OCI-LY3 (cell line): ENCODE results near the gene MARVELD3.

Source experiments
- H2AFZ ChIP-seq: fragments of 200-600, 300-600 bp; shearing (Covaris generic); 2 replicates; pipeline ENCODE4 v1.6.0; 2014; ENCODE audit warnings: antibody characterized with exemption, low read depth, low read length
- H3K27ac ChIP-seq: fragments of 200-600, 300-600 bp; sonication (generic); 2 replicates; pipeline ENCODE4 v1.5.1; 2014; ENCODE audit warnings: mild to moderate bottlenecking, low read length, moderate library complexity, mixed read lengths
- H3K27me3 ChIP-seq: fragments of 200-600, 300-600 bp; sonication (generic); 2 replicates; pipeline ENCODE4 v1.6.1; 2014; ENCODE audit warnings: low read depth, low read length, mixed read lengths
- H3K36me3 ChIP-seq: fragments of 200-600, 300-600 bp; sonication (generic); replicated peaks from 2 replicates; pipeline ENCODE3; 2014; ENCODE audit warnings: low read depth, low read length, mixed read lengths
- H3K4me1 ChIP-seq: fragments of 300-600, 200-600 bp; sonication (generic); 2 replicates; pipeline ENCODE4 v1.6.1; 2014; ENCODE audit warnings: low read length, mixed read lengths
- H3K4me2 ChIP-seq: fragments of 200-600, 300-600 bp; sonication (generic); 2 replicates; pipeline ENCODE4 v1.6.1; 2014; ENCODE audit warnings: low read length, mixed read lengths
- H3K4me3 ChIP-seq: fragments of 300-600, 200-600 bp; sonication (generic); 2 replicates; pipeline ENCODE4 v1.5.1; 2014; ENCODE audit warnings: antibody characterized with exemption, mild to moderate bottlenecking, low read length, moderate library complexity
- H3K79me2 ChIP-seq: fragments of 300-600, 200-600 bp; shearing (Covaris generic); 2 replicates; pipeline ENCODE4 v1.6.1; 2014; ENCODE audit warnings: mild to moderate bottlenecking, low read length, mixed read lengths
- H3K9ac ChIP-seq: fragments of 300-600, 200-600 bp; shearing (Covaris generic); 2 replicates; pipeline ENCODE4 v1.6.0; 2014; ENCODE audit warnings: mild to moderate bottlenecking, low read length, moderate library complexity
- H3K9me3 ChIP-seq: fragments of 200-600, 300-600 bp; shearing (Covaris generic); 2 replicates; pipeline ENCODE4 v1.6.1; 2014; ENCODE audit warnings: low read length, mixed read lengths; ENCODE audit not compliant: insufficient read depth
- H4K20me1 ChIP-seq: fragments of 200-600, 300-600 bp; sonication (generic); 2 replicates; pipeline ENCODE4 v1.6.1; 2016; ENCODE audit warnings: low read length, mixed read lengths; ENCODE audit not compliant: insufficient read depth
- CTCF ChIP-seq: fragments of 200-600, 300-600 bp; sonication (generic); IDR thresholded peaks from 2 replicates; pipeline ENCODE4 v1.5.1; 2014; ENCODE audit warnings: antibody characterized with exemption, low read length, low read depth
- EZH2phosphoT487 ChIP-seq: fragments of 200-600 bp; shearing (Covaris generic); IDR thresholded peaks from 2 replicates; pipeline ENCODE4 v1.6.1; 2018; ENCODE audit warnings: antibody characterized with exemption, mixed run types, low read depth

The MARVELD3 gene

DNA sequence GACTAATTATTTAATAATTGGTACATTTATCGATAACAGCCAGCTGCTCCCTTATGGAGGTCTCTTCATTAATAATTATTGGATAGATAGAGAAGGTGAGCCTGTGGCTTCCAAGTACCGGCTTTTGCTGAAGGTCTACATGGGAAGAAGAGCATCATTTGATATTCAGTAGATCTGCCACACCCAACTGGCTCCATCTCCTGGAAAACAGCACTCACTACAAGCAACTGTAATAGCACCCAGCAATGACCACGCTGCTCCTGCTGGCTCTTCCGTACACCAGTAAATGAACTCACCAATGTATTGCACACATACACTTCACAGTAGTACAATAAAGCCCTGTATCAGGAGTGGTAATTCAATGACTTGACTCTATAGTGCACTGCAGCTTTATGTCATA, 19.5 kb downstream of the MARVELD3 start:
- peaks cover 3% of the 10 kb centered on the region for H3K36me3 ChIP-seq
- H3K4me3 ChIP-seq = no peak overlapping the region
- no peaks in the 10 kb centered on the region for H4K20me1 ChIP-seq
- H3K79me2 ChIP-seq = no peaks in the 10 kb centered on the region
- H3K4me2 ChIP-seq = no peak overlapping the region
- no peak overlapping the region for H3K9ac ChIP-seq
- no peaks in the 10 kb centered on the region for H3K27me3 ChIP-seq
- no peaks in the 10 kb centered on the region for H3K4me1 ChIP-seq
- TF ChIP-seq CTCF (peak; percentile 64), EZH2phosphoT487 (no peak)
- no peak overlapping the region for H3K27ac ChIP-seq
- no peak overlapping the region for H2AFZ ChIP-seq
- no peaks in the 10 kb centered on the region for H3K9me3 ChIP-seq

- Histone ChIP-seq H2AFZ (no peak overlapping the region), H3K27ac (no peak overlapping the region), H3K27me3 (no peaks in the 10 kb centered on the region), H3K4me1 (no peaks in the 10 kb centered on the region), H3K4me3 (no peak overlapping the region), H3K9me3 (no peaks in the 10 kb centered on the region), H3K36me3 (peaks cover 3% of the 10 kb centered on the region), H3K79me2 (no peaks in the 10 kb centered on the region), H3K4me2 (no peak overlapping the region), H4K20me1 (no peaks in the 10 kb centered on the region), H3K9ac (no peak overlapping the region)
- no peak for TF ChIP-seq CTCF
- TF ChIP-seq EZH2phosphoT487 = no peak
Observed at GRCh38 chr16:71647391-71647790, 21.4 kb downstream of the MARVELD3 start.

GRCh38 chr16:71648162-71648561, 22.2 kb downstream of the MARVELD3 start:
- Histone ChIP-seq H3K27ac (no peak overlapping the region), H3K4me1 (no peaks in the 10 kb centered on the region), H3K9me3 (no peaks in the 10 kb centered on the region), H4K20me1 (no peaks in the 10 kb centered on the region), H3K79me2 (no peaks in the 10 kb centered on the region), H3K27me3 (no peaks in the 10 kb centered on the region), H3K4me2 (no peak overlapping the region), H3K36me3 (peaks cover 3% of the 10 kb centered on the region), H3K4me3 (no peak overlapping the region), H3K9ac (no peak overlapping the region), H2AFZ (no peak overlapping the region)
- TF ChIP-seq EZH2phosphoT487 (no peak), CTCF (no peak)

- Histone ChIP-seq H3K79me2 (no peaks in the 10 kb centered on the region), H3K4me1 (no peaks in the 10 kb centered on the region), H2AFZ (no peak overlapping the region), H4K20me1 (no peaks in the 10 kb centered on the region), H3K27me3 (no peaks in the 10 kb centered on the region), H3K4me3 (no peak overlapping the region), H3K9me3 (no peaks in the 10 kb centered on the region), H3K36me3 (peaks cover 3% of the 10 kb centered on the region), H3K4me2 (no peak overlapping the region), H3K27ac (no peak overlapping the region), H3K9ac (no peak overlapping the region)
- no peak for TF ChIP-seq EZH2phosphoT487
- TF ChIP-seq CTCF = peak; percentile 38
Observed at GRCh38 chr16:71648921-71649320, 22.9 kb downstream of the MARVELD3 start.
